SU-DHL-6 (cell line): Measurements from ENCODE around the gene CRTAC1.

Source experiments
- CTCF ChIP-seq: fragments of 200-600 bp; sonication (generic); IDR thresholded peaks from one replicate; pipeline ENCODE4 v1.5.1; 2017; ENCODE audit warnings: antibody characterized with exemption, mild to moderate bottlenecking, low read length, moderate library complexity; ENCODE audit not compliant: insufficient read depth, poor library complexity, severe bottlenecking
- EZH2phosphoT487 ChIP-seq: fragments of 200-600 bp; sonication (generic), shearing (Covaris generic); conservative IDR thresholded peaks from 2 replicates; pipeline ENCODE4 v1.6.1; 2018; ENCODE audit warnings: mild to moderate bottlenecking, antibody characterized with exemption, low read length, moderate library complexity, mixed read lengths

GRCh38 chr10:98063740-98064027, 33.3 kb upstream of the CRTAC1 start:
- TF ChIP-seq CTCF (no peak), EZH2phosphoT487 (no peak)
